NOMO-1 (cell line): ENCODE data around the gene TULP4.
"Not testable (repeated sequence)": the region's sequence is repeated elsewhere in the genome, so short reads cannot be mapped to it uniquely, and the experiment has no call there.

Experiments used
- DNase-seq, 2 experiments: peaks; one replicate each; lab custom pipeline; 2025; ENCODE audit not compliant: unreplicated experiment in 2 of 2; lab: John Stamatoyannopoulos, UW

Gene TULP4

GRCh38 chr6:158327211-158327610, 14.9 kb downstream of the TULP4 start:
- no peak for DNase-seq

- DNase-seq: no peak
Measured at GRCh38 chr6:158328952-158329351, 16.7 kb downstream of the TULP4 start.

DNA sequence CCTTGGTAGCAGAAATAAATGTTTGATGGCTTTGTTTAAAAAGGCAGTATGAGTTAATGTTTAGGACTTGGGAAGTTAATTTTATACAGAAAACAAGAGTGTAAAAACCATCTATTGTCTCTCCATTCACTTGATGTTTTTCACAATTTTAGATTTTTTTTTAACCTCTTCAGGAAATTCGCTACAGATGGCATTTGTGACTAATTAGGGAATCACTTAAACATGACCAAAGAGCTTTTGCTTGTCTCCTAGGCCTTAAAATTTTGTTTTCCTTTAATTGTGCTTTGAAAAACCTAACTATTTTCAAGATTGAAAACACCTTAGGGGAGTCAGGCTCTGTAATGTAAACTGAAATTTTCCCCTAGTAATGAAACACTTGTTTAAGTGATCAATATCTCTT, 17.3 kb downstream of the TULP4 start:
- no peak for DNase-seq

GRCh38 chr6:158330016-158330415, 17.8 kb downstream of the TULP4 start:
- no peak for DNase-seq

DNA sequence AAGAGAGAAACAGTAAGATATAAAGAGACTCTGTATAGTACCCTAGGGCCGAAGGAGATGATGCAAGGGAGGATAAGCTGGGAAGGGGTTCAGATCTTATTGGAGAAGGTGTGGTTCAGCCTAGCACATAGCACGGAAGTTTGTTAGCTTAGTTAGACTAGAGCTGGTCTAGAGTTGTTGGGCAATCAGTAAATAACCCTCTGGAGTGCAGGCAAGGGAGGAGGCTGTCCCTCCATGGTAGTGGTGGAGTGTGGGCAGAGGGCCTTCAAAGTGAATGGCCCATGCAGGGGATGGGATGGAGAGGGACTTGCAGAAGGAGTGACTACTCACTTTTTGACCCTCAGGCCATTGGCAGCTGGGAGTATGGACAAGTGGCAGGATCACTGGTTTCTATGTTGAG, 20.0 kb downstream of the TULP4 start:
- no peak for DNase-seq

- DNase-seq: no peak
Measured at GRCh38 chr6:158333094-158333493, 20.8 kb downstream of the TULP4 start.

GRCh38 chr6:158334534-158334933, 22.3 kb downstream of the TULP4 start:
- no peak for DNase-seq

DNA sequence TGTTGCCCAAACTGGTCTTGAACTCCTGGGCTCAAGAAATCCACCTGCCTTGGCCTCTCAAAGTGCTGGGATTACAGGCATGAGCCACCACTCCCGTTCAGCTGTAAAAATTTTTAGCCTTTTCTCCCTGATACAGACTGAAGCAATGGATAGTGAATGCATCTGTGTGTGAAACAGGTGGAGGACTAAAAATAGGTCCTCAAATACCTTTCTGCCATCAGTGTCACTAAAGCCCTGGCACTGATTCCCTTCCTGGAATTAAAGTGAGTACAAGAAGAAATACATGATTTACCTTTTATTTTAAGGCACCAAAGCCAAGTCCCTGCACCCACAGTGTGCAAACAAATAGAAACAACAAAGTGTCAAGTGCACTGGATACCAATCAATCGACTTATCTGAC, 25.1 kb downstream of the TULP4 start:
- DNase-seq: no peak

DNA sequence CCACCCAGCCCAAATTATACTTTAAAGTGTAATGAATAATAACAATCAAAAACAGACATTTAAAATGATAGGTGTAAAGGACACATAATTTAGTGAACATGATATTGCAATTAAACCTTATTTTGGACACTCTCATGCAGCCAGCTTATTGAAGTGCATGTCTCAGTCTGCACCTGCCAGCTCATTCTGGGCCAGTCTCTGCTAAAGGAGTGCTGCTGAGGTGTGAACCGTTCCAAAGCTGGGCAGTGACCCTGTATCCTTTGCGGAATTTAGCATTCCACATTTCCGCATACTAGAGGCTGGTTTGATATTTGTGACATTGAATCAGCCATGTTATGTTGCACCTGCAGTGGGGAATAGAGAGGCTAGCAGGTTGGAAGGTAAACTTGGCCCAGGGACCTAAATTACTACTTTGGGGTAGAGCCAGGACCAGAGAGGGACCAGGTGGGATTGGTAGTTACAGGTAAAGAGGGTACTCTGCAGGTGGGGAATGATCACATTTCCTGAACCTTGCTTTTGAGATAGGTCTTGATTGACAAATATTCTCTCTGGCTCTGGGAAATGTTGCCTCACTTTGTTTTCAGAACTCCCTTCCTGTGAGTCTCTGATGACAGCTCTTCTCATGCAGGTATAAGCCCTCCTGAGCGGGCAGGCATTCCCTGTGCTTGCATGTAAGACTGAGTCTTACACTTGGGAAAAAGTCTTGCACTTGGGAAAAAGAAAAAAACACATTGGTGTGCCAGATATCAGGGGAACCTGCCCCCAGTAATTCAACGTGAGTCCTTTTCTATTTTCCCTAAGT, 26.2 kb downstream of the TULP4 start:
- no peak for DNase-seq

- DNase-seq: not testable (repeated sequence)
Measured at GRCh38 chr6:158339197-158339596, 26.9 kb downstream of the TULP4 start.

DNA sequence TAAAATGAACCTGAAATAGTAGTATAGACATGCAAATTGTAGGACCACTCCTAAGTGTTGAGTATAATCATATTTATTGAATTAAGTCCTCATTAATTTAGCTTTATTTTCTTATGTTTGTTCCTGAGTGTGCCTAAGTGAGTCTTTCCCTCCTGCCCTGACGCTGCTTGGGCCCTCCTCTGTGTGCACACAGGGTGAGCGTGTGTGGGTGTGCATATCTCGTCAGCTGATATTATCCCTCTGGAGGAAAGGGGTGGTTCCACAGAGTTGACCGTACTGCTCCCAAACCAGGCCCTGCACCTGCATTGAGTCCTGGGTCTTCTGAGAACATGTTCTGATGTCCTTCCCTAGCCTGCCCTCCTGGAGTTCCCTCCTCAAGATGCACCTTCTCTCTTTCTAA, 28.0 kb downstream of the TULP4 start:
- no peak for DNase-seq

GRCh38 chr6:158344534-158344933, 32.3 kb downstream of the TULP4 start:
- DNase-seq: no peak

GRCh38 chr6:158345444-158345843, 33.2 kb downstream of the TULP4 start:
- not testable (repeated sequence) for DNase-seq

- no peak for DNase-seq
Measured at GRCh38 chr6:158347335-158347734, 35.1 kb downstream of the TULP4 start.

DNA sequence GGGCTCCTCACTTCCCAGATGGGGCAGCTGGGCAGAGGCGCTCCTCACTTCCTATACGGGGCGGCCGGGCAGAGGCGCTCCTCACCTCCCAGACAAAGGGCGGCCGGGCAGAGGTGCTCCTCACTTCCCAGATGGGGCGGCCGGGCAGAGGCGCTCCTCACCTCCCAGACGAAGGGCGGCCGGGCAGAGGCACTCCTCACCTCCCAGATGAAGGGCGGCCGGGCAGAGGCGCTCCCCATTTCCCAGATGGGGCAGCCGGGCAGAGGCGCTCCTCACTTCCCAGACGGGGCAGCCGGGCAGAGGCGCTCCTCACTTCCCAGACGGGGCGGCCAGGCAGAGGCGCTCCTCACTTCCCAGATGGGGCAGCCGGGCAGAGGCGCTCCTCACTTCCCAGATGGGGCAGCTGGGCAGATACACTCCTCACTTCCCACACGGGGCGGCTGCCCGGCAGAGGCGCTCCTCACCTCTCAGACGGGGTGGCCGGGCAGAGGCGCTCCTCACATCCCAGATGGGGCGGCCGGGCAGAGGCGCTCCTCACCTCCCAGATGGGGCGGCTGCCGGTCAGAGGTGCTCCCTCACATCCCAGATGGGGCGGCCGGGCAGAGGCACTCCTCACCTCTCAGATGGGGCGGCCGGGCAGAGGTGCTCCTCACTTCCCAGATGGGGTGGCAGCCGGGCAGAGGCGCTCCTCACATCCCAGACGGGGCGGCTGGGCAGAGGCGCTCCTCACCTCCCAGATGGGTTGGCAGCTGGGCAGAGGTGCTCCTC, 36.7 kb downstream of the TULP4 start:
- DNase-seq: not testable (repeated sequence)

DNA sequence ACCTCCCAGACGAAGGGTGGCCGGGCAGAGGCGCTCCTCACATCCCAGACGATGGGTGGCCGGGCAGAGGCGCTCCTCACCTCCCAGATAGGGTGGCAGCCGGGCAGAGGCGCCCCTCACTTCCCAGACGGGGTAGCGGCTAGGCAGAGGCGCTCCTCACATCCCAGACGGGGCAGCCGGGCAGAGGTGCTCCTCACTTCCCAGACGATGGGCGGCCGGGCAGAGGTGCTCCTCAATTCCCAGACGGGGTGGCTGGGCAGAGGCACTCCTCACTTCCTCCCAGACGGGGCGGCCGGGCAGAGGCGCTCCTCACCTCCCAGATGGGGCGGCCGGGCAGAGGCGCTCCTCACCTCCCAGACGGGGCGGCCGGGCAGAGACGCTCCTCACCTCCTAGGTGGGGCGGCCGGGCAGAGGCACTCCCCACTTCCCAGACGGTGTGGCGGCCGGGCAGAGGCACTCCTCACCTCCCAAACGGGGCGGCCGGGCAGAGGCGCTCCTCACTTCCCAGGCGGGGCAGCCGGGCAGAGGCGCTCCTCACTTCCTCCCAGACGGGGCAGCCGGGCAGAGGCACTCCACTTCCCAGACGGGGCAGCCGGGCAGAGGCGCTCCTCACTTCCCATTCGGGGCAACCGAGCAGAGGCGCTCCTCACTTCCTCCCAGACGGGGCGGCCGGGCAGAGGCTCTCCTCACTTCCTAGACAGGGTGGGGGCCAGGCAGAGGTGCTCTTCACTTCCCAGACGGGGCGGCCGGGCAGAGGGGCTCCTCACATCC, 37.4 kb downstream of the TULP4 start:
- DNase-seq: not testable (repeated sequence)

DNA sequence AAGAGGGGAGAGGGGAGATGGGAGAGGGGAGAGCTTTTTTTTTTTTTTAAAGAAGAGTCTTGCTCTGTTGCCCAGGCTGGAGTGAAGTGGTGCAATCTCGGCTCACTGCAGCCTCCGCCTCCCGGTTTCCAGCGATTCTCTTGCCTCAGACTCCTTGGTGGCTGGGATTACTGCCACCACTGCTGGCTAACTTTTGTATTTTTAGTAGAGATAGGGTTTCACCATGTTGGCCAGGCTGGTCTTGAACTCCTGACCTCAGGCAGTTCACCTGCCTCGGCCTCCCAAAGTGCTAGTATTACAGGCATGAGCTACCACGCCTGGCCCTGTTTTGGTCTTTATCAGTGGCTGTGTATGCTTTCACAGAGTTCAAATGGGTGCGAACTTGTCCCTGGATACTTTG, 38.5 kb downstream of the TULP4 start:
- not testable (repeated sequence) for DNase-seq

DNA sequence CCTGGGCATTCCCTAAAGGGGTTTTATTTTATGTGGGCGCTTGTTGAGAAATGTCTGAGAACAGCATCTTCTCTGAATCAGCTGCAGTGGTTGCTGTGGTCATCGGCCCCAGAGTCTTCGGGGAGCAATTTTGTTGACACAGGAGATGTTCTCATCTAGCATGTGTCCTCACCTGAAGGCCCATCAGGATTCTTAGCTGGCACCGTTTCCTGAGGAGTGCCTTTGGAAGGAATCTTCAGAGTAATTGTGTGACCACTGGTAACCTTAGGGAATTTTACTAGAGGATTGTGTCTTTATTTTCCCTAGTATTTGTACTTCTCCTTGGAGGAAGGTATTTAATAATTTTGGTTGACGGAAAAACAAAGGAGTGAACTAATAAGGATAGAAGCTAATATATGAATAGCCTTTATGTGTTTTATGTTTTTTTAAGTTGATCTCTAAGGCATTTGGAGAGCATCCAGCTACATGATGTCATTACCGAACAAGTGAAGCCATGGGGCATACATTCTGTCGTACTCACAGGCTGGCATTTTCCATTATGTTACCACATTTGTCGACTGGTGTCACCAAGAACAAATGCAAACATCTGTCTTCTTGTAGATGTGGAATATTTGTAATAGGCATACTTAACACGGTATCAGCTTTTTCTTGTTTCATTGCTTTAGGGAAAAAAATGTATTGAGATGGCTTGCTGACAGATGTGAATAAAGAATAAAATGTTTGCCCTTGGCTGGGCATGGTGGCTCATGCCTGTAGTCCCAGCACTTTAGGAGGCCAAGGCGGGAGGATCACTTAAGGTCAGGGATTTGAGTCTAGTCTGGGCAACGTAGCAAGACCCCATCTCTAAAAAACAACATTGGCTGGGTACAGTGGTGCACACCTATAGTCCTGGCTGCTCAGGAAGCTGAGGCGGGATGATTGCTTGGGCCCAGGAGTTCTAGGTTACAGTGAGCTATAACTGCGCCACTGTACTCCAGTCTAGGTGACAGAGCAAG, 41.9 kb downstream of the TULP4 start:
- DNase-seq: no peak

GRCh38 chr6:158356586-158357546, 44.6 kb downstream of the TULP4 start:
- DNase-seq: no peak
